K562 (cell line): ENCODE results near the gene PPP6R3. TPM values are rescaled to one million over a fixed set of nuclear protein-coding genes. Genes with fewer than 3 reads are reported as not detected.

Source experiments
- ATAC-seq: fragments of 200-7000 bp; cut with Tn5 transposase; 3 replicates; pipeline ENCODE4 v1.9.1; 2020; ENCODE audit warnings: moderate library complexity
- BruUV-seq: library from RNA; stranded (reverse); fragments of 400-500 nt; replicated peaks from 2 replicates; lab custom pipeline; 2021; lab: Mats Ljungman, UMichigan
- CTCF ChIA-PET: fragments of 300-600 bp; formaldehyde crosslinking; extraction: SDS; loops from one replicate; lab custom pipeline; 2021; ENCODE audit warnings: low intra/inter-chr PET ratio; lab: Yijun Ruan, JAX
- POLR2A ChIA-PET: fragments of 300-600, 350-650 bp; sonication (Branson Sonifier 250); formaldehyde crosslinking; extraction: SDS; loops from one replicate; lab custom pipeline; 2021; ENCODE audit warnings: antibody characterized with exemption, inconsistent platforms; lab: Yijun Ruan, JAX
- DNase-seq, 4 experiments: peaks; one replicate each; pipeline versions ENCODE4 v3.0.0 to v3.0.0-alpha.2; 2011 to 2018; ENCODE audit warnings: low spot score in 3 of 4, mixed read lengths in 3 of 4; ENCODE audit errors: extremely low read depth in 1 of 4
- FAIRE-seq: peaks from 2 replicates; lab custom pipeline; 2011; peaks lifted over from hg19 to GRCh38; lab: Jason Lieb, UNC
- H2AFZ ChIP-seq: 2 replicates; pipeline ENCODE4 v1.6.0; 2011; ENCODE audit warnings: low read depth, low read length, control low read depth, inconsistent platforms
- H3K27ac ChIP-seq: fragments of 200-600 bp; 3 replicates; pipeline ENCODE4 v1.8.0; 2011; ENCODE audit warnings: low read depth, mild to moderate bottlenecking, control low read depth, inconsistent platforms, low read length, moderate library complexity, mixed read lengths; ENCODE audit errors: extremely low read depth
- H3K27me3 ChIP-seq, 2 experiments: fragments of 300-600 bp in 1 of 2; 2 replicates in 1 of 2; 3 replicates in 1 of 2; pipeline versions ENCODE4 v1.6.0 to v1.8.0; 2011; ENCODE audit warnings: inconsistent platforms in 2 of 2, low read length in 2 of 2, mild to moderate bottlenecking in 1 of 2, mixed read lengths in 1 of 2, moderate library complexity in 1 of 2; ENCODE audit not compliant: control insufficient read depth in 2 of 2, insufficient read depth in 2 of 2
- H3K36me3 ChIP-seq: fragments of 300-600 bp; 3 replicates; pipeline ENCODE4 v1.8.0; 2011; ENCODE audit warnings: mild to moderate bottlenecking, low read length, inconsistent platforms; ENCODE audit not compliant: control insufficient read depth, insufficient read depth
- H3K4me1 ChIP-seq, 2 experiments: fragments of 200-600 bp in 1 of 2; replicated peaks in 1 of 2; 2 replicates in 1 of 2; 3 replicates in 1 of 2; pipeline versions ENCODE4 v1.5.1 to v1.8.0; 2011; ENCODE audit warnings: inconsistent platforms in 2 of 2, low read length in 2 of 2, mild to moderate bottlenecking in 1 of 2, mixed read lengths in 1 of 2, moderate library complexity in 1 of 2; ENCODE audit not compliant: control insufficient read depth in 2 of 2, insufficient read depth in 2 of 2
- H3K4me2 ChIP-seq: 2 replicates; pipeline ENCODE4 v1.6.1; 2011; ENCODE audit warnings: low read length, control low read depth, inconsistent platforms, mixed read lengths; ENCODE audit not compliant: insufficient read depth
- H3K4me3 ChIP-seq: fragments of 200-600 bp; sonication (generic), shearing (Covaris generic); 2 replicates; pipeline ENCODE4 v1.5.1; 2016; ENCODE audit warnings: control low read depth, inconsistent platforms
- H3K79me2 ChIP-seq: fragments of 200-600 bp; 3 replicates; pipeline ENCODE4 v1.8.0; 2011; ENCODE audit warnings: low read length, inconsistent platforms; ENCODE audit not compliant: control insufficient read depth, insufficient read depth
- H3K9ac ChIP-seq, 2 experiments: 2 replicates each; pipeline versions ENCODE4 v1.6.0 to v1.6.1; 2011; ENCODE audit warnings: low read depth in 2 of 2, low read length in 2 of 2, control low read depth in 1 of 2, inconsistent platforms in 1 of 2, mild to moderate bottlenecking in 1 of 2, mixed read lengths in 1 of 2; ENCODE audit not compliant: insufficient read depth in 1 of 2
- H3K9me1 ChIP-seq: one replicate; pipeline ENCODE4 v1.6.0; 2011; ENCODE audit warnings: inconsistent platforms, mild to moderate bottlenecking, low read length, moderate library complexity; ENCODE audit not compliant: control insufficient read depth, insufficient read depth
- H3K9me3 ChIP-seq: replicated peaks from 2 replicates; pipeline ENCODE4 v1.5.1; 2011; ENCODE audit warnings: low read depth, low read length, inconsistent platforms; ENCODE audit not compliant: control insufficient read depth, insufficient read depth
- H4K20me1 ChIP-seq: replicated peaks from 2 replicates; pipeline ENCODE4 v1.6.1; 2011; ENCODE audit warnings: low read length, inconsistent platforms, mixed read lengths; ENCODE audit not compliant: control insufficient read depth, insufficient read depth
- CREB1 ChIP-seq, 2 experiments: sonication (generic) in 1 of 2; formaldehyde crosslinking in 1 of 2; IDR thresholded peaks; 2 replicates each; pipeline versions ENCODE4 v1.6.1 to v1.8.0; 2012 to 2022; ENCODE audit warnings: inconsistent platforms in 1 of 2, mild to moderate bottlenecking in 1 of 2, missing genetic modification reagents in 1 of 2, moderate library complexity in 1 of 2
- ESRRA ChIP-seq: fragments of 450-650 bp; IDR thresholded peaks from 2 replicates; pipeline ENCODE4 v1.6.1; 2014; ENCODE audit warnings: low read depth, mild to moderate bottlenecking, moderate library complexity, borderline replicate concordance
- MTF1 ChIP-seq: fragments of 250-450 bp; sonication (Bioruptor Pico); IDR thresholded peaks from 2 replicates; pipeline ENCODE4 v1.9.0; 2021; ENCODE audit warnings: moderate library complexity, mild to moderate bottlenecking, inconsistent platforms, borderline replicate concordance
- PYGO2 ChIP-seq: fragments of 450-650 bp; IDR thresholded peaks from 2 replicates; pipeline ENCODE4 v1.6.1; 2016; ENCODE audit warnings: mild to moderate bottlenecking, missing genetic modification characterization, moderate library complexity, missing compliant biosample characterization
- SREBF2 ChIP-seq: sonication (generic); formaldehyde crosslinking; IDR thresholded peaks from 2 replicates; pipeline ENCODE4 v1.4.0; 2020; ENCODE audit warnings: mild to moderate bottlenecking, missing genetic modification reagents
- TARDBP ChIP-seq: fragments of 450-650 bp; IDR thresholded peaks from 2 replicates; pipeline ENCODE4 v1.6.1; 2016
- TRIM28 ChIP-seq: fragments of 450-650 bp; IDR thresholded peaks from 2 replicates; pipeline ENCODE4 v1.6.1; 2017
- WGBS: fragments of 100-300 bp; shearing (Covaris generic); methylation state at CpG from one replicate; pipeline ENCODE4 v1.1.6; 2016; ENCODE audit warnings: low coverage, mixed read lengths; ENCODE audit not compliant: insufficient coverage; ENCODE audit errors: missing lambda C conversion rate; 5-methylcytosine and 5-hydroxymethylcytosine counted together
- in situ Hi-C: fragments of 300-500 bp; cut with MboI; formaldehyde crosslinking; loops from 4 replicates; pipeline ENCODE4 v1.15.0; 2018; ENCODE audit warnings: inconsistent platforms, mixed read lengths
- intact Hi-C: fragments of 100-400 bp; cut with micrococcal nuclease; formaldehyde crosslinking; loops from 2 replicates; pipeline ENCODE4 v1.14.2; 2022
- polyA plus RNA-seq, 8 experiments: library from polyadenylated mRNA; depleted of rRNA in 4 of 8; stranded (reverse) in 5 of 8; unstranded in 3 of 8; fragments of >200 nt; fragmentation: Nextera tagmentation in 2 of 8; fragmentation: Illumina TruSeq in 1 of 8; extraction: Ambion mirVana in 2 of 8; extraction: Trizol in 1 of 8; gene quantifications; 2 replicates each; pipeline versions ENCODE4 v1.2.1 to v1.2.3, GENCODE V29; 2011 to 2014; ENCODE audit warnings: inconsistent platforms in 1 of 8, missing spikeins in 1 of 8
- total RNA-seq, 7 experiments: library from RNA; depleted of rRNA in 6 of 7; stranded (reverse); fragments of >200 nt in 6 of 7; fragmentation: Illumina TruSeq in 2 of 7; extraction: Trizol in 2 of 7; gene quantifications; 2 replicates each; pipeline versions ENCODE4 v1.2.1 to v1.2.3, GENCODE V29; 2011 to 2021; ENCODE audit warnings: low replicate concordance in 1 of 7
- TF ChIP-seq, protein P1 (sequence below): sonication (generic); formaldehyde crosslinking; IDR thresholded peaks from 2 replicates; pipeline ENCODE4 v1.8.0; 2023; ENCODE audit warnings: mild to moderate bottlenecking, missing genetic modification reagents

The PPP6R3 gene
- total and polyA plus RNA-seq, 9 of the 15 experiments (the other 6 are each of a cell fraction or from before 2014, with no cell fraction given), result 20.3 to 117 (median 80.6) TPM

DNA sequence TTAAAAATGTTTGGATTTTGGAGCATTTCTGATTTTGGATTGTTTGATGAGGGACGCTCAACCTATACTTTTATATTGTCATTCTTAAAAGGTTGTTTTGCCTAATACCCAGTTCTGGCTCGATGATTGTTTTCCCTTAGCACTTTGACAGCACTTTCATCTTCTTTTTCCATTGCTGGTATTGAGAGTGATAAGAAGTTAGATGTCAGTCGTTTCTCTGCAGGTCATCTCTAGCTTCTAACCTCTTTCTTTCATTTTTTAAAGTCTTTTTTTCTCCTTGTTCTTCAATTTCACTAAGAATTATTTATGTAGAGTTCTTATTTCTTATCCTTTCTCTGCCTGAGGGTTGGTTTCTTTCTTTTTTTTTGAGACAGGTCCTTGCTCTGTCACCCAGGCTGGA, 18.8 kb downstream of the PPP6R3 start (continued):
- no peak for TF ChIP-seq ESRRA
- TF ChIP-seq PYGO2 (tag), result no peak
- TF ChIP-seq SREBF2 (CRISPR knock-in tag), result no peak
- no peak for TF ChIP-seq TARDBP
- peak; percentile 80 for TF ChIP-seq TRIM28
- TF ChIP-seq CREB1 (IDR thresholded peaks at IDR 0.05), result no peak
- no peak for TF ChIP-seq CREB1 (CRISPR knock-in tag; IDR thresholded peaks at IDR 0.05)
- no peak for TF ChIP-seq MTF1 (CRISPR knock-in tag)
- TF ChIP-seq, all 486 proteins: peak for 2

DNA sequence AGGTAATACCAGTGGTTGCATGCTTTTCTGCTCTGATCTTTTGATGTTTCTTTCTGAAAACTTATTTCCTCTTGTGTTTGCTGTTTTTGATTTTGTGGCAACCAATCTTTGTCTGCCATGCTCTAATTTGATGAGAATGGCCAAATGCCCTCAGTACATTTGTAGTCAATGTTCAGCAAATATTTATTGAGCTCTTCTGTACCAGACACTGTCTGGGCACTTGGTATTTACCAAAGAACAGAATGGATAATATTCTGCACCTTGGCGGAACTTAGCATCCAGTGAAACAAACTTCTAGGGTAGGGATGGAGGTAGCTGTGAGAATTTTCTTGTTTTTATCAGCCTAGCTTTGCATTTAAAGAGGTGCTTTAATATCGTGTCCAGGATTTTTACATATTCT, 19.6 kb downstream of the PPP6R3 start:
- Histone ChIP-seq H3K9ac (no peak overlapping the region), H3K4me1 (no peaks in the 10 kb centered on the region), H3K9me3 (no peaks in the 10 kb centered on the region), H3K4me2 (no peak overlapping the region), H4K20me1 (peaks cover 7% of the 10 kb centered on the region; the same call in 1 of the 2 replicates), H3K36me3 (peaks cover 23% of the 10 kb centered on the region; the same call in 1 of the 3 replicates), H3K27me3 (no peaks in the 10 kb centered on the region), H3K9me1 (no peaks in the 10 kb centered on the region), H3K4me3 (no peak overlapping the region), H3K79me2 (peaks cover 86% of the 10 kb centered on the region), H2AFZ (no peak overlapping the region), H3K27ac (no peak overlapping the region)
- DNase-seq (no peak), FAIRE-seq (no peak), ATAC-seq (no peak)
- BruUV-seq, result no TSS peak
- intact Hi-C loops (no loop called here), in situ Hi-C loops (no loop called here)
- WGBS, result 89% methylated on average over 2 of the region's 2 CpGs
- ChIA-PET CTCF (no interaction called here), POLR2A (interaction anchor here (1.1 kb wide), 1 partner anchor 20 kb away, joined by 4 read pairs; the partner anchor contains the start of gene PPP6R3)
- TF ChIP-seq, protein P1, sequence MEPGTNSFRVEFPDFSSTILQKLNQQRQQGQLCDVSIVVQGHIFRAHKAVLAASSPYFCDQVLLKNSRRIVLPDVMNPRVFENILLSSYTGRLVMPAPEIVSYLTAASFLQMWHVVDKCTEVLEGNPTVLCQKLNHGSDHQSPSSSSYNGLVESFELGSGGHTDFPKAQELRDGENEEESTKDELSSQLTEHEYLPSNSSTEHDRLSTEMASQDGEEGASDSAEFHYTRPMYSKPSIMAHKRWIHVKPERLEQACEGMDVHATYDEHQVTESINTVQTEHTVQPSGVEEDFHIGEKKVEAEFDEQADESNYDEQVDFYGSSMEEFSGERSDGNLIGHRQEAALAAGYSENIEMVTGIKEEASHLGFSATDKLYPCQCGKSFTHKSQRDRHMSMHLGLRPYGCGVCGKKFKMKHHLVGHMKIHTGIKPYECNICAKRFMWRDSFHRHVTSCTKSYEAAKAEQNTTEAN (CRISPR knock-in tag), result no peak
